ENCODE results near the gene CYRIA. TPM values are rescaled to one million over a fixed set of nuclear protein-coding genes. Genes with fewer than 3 reads are reported as not detected.

Gene CYRIA
- total and polyA plus RNA-seq, 2 donors (not counting 3 experiments of a cell fraction or from before 2014, with no cell fraction given), result 9.3 to 38.4 TPM

DNA sequence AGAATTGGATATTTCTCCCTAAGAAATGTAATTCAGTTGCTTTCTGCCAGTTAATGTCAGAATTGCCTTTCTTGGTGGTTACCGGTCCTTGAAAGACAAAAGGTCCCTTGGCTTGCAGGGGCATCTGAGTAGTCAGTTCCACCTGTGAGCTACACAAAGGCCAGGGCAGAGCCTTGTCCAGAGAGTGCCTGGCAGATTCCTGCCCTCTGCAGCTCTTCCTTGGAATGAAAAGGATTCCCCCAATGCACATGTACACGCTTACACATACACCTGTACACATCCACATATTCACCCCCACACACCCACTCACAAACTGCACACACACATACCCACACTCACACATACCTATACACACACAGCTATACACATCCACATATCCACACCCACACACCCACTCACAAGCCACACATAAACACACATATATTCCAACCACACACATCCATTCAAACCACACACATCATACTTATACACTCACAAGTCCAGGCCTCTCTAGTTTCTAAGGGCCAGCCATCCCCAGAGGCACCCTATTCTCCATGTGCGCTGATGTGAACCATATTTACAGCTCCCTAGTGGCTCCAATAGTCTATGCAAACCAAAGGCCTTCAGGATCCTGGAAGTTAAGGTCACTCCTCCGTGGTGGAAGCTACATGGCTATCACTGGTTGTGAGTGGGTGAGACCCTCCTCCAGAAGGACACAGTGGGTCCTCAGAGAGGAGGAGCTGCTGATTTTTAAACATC is 9.6 kb downstream of the CYRIA start:
- H3K4me2 ChIP-seq (ENCODE audit: insufficient read depth, low read length), result no peak overlapping the region
- FAIRE-seq, result no peak
- intact Hi-C loops (cut with micrococcal nuclease) (no loop called here), dilution Hi-C loops (cut with MboI; ENCODE audit: extremely low pct_ligation_motif_present, low sequenced_read_pairs) (no loop called here)
- no TSS peak for BruUV-seq (replicated peaks)
- H2AFZ ChIP-seq (ENCODE audit: low read depth, low read length), result no peak overlapping the region
- ChIA-PET CTCF (interaction anchor here (1.2 to 6.7 kb wide), 2 partner anchors 8 to 13 kb away, joined by 3 to 48 read pairs; partner anchors contain the start of gene CYRIA), POLR2A (no interaction called here)
- no peaks in the 10 kb centered on the region for H3K36me3 ChIP-seq (ENCODE audit: control insufficient read depth in 2 of 2, extremely low read depth in 1 of 2, insufficient read depth in 2 of 2, low read length in 2 of 2)
- no peak for DNase-seq (ENCODE audit: low read depth, low spot score)
- H3K4me1 ChIP-seq (ENCODE audit: control insufficient read depth, extremely low read depth, insufficient read depth, low read length), result peaks cover 23% of the 10 kb centered on the region
- no peak for TF ChIP-seq EZH2 (IDR thresholded peaks at IDR 0.05; ENCODE audit: borderline replicate concordance, low read depth, low read length, severe bottlenecking)
- H3K79me2 ChIP-seq (ENCODE audit: control insufficient read depth, insufficient read depth, low read length), result peaks cover 16% of the 10 kb centered on the region
- H4K20me1 ChIP-seq (replicated peaks; ENCODE audit: control insufficient read depth, extremely low read depth, insufficient read depth, low read length), result no peaks in the 10 kb centered on the region
- no peaks in the 10 kb centered on the region for H3K9me1 ChIP-seq (replicated peaks; ENCODE audit: control insufficient read depth, extremely low read depth, insufficient read depth, low read length)
- H3K27me3 ChIP-seq (ENCODE audit: control insufficient read depth in 2 of 2, insufficient read depth in 2 of 2, low read length in 2 of 2), result no peaks in the 10 kb centered on the region
- H3K9ac ChIP-seq (replicated peaks; ENCODE audit: extremely low read depth, insufficient read depth, low read length), result no peak overlapping the region
- H3K4me3 ChIP-seq (replicated peaks in 1 of 3; ENCODE audit: insufficient read depth in 1 of 3, low read depth in 1 of 3, low read length in 3 of 3), result no peak overlapping the region
- H3K27ac ChIP-seq (ENCODE audit: insufficient read depth, low read depth, low read length), result no peak overlapping the region
- H3K9me3 ChIP-seq (replicated peaks; ENCODE audit: control insufficient read depth, insufficient read depth, low read length), result no peaks in the 10 kb centered on the region

- Histone ChIP-seq H3K36me3 (ENCODE audit: control insufficient read depth in 2 of 2, extremely low read depth in 1 of 2, insufficient read depth in 2 of 2, low read length in 2 of 2) (no peaks in the 10 kb centered on the region), H3K27me3 (ENCODE audit: control insufficient read depth in 2 of 2, insufficient read depth in 2 of 2, low read length in 2 of 2) (no peaks in the 10 kb centered on the region), H3K27ac (ENCODE audit: insufficient read depth, low read depth, low read length) (no peak overlapping the region), H3K9me1 (replicated peaks; ENCODE audit: control insufficient read depth, extremely low read depth, insufficient read depth, low read length) (no peaks in the 10 kb centered on the region), H3K4me3 (replicated peaks in 1 of 3; ENCODE audit: insufficient read depth in 1 of 3, low read depth in 1 of 3, low read length in 3 of 3) (no peak overlapping the region), H3K4me1 (ENCODE audit: control insufficient read depth, extremely low read depth, insufficient read depth, low read length) (peaks cover 29% of the 10 kb centered on the region), H3K9me3 (replicated peaks; ENCODE audit: control insufficient read depth, insufficient read depth, low read length) (no peaks in the 10 kb centered on the region), H2AFZ (ENCODE audit: low read depth, low read length) (no peak overlapping the region), H3K4me2 (ENCODE audit: insufficient read depth, low read length) (no peak overlapping the region), H4K20me1 (replicated peaks; ENCODE audit: control insufficient read depth, extremely low read depth, insufficient read depth, low read length) (no peaks in the 10 kb centered on the region), H3K79me2 (ENCODE audit: control insufficient read depth, insufficient read depth, low read length) (peaks cover 14% of the 10 kb centered on the region), H3K9ac (replicated peaks; ENCODE audit: extremely low read depth, insufficient read depth, low read length) (no peak overlapping the region)
- ChIA-PET CTCF (interaction anchor here (1.1 to 6.7 kb wide), 3 partner anchors 9 to 27 kb away, joined by 3 to 48 read pairs (median 3); partner anchors contain the start of gene CYRIA), POLR2A (no interaction called here)
- no TSS peak for BruUV-seq (replicated peaks)
- FAIRE-seq, result no peak
- DNase-seq (ENCODE audit: low read depth, low spot score), result no peak
- intact Hi-C loops (cut with micrococcal nuclease) (no loop called here), dilution Hi-C loops (cut with MboI; ENCODE audit: extremely low pct_ligation_motif_present, low sequenced_read_pairs) (no loop called here)
- no peak for TF ChIP-seq POLR2AphosphoS5 (IDR thresholded peaks at IDR 0.05; ENCODE audit: insufficient read depth, low read depth, low read length)
- TF ChIP-seq, protein P1, sequence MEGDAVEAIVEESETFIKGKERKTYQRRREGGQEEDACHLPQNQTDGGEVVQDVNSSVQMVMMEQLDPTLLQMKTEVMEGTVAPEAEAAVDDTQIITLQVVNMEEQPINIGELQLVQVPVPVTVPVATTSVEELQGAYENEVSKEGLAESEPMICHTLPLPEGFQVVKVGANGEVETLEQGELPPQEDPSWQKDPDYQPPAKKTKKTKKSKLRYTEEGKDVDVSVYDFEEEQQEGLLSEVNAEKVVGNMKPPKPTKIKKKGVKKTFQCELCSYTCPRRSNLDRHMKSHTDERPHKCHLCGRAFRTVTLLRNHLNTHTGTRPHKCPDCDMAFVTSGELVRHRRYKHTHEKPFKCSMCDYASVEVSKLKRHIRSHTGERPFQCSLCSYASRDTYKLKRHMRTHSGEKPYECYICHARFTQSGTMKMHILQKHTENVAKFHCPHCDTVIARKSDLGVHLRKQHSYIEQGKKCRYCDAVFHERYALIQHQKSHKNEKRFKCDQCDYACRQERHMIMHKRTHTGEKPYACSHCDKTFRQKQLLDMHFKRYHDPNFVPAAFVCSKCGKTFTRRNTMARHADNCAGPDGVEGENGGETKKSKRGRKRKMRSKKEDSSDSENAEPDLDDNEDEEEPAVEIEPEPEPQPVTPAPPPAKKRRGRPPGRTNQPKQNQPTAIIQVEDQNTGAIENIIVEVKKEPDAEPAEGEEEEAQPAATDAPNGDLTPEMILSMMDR (IDR thresholded peaks at IDR 0.05; ENCODE audit: extremely low read depth in 1 of 2, insufficient read depth in 1 of 2, low read depth in 1 of 2, low read length in 2 of 2), result no peak
- no peak for TF ChIP-seq GATA2 (IDR thresholded peaks at IDR 0.05; ENCODE audit: insufficient read depth, insufficient read length, low read depth, low read length)
- TF ChIP-seq POLR2A (IDR thresholded peaks at IDR 0.05; ENCODE audit: low read depth, low read length), result no peak
- TF ChIP-seq FOS (IDR thresholded peaks at IDR 0.05; ENCODE audit: borderline replicate concordance, insufficient read depth, low read length), result no peak
- TF ChIP-seq JUN (IDR thresholded peaks at IDR 0.05; ENCODE audit: borderline replicate concordance, insufficient read depth, insufficient read length, low read depth), result no peak
- TF ChIP-seq MAX (IDR thresholded peaks at IDR 0.05; ENCODE audit: insufficient read depth, insufficient read length), result no peak
- no peak for TF ChIP-seq MYC (IDR thresholded peaks at IDR 0.05; ENCODE audit: low read depth, low read length)
- no peak for TF ChIP-seq EZH2 (IDR thresholded peaks at IDR 0.05; ENCODE audit: borderline replicate concordance, low read depth, low read length, severe bottlenecking)
These were observed 10.2 kb downstream of the CYRIA start for GRCh38 chr2:16655445-16655837.
